AG09309 (cell line): ENCODE measurements around the gene SULF2.
A peak's percentile ranks its signal among the peaks of the same experiment; 100 is the strongest.

ENCODE experiments used
- DNase-seq: peaks from one replicate; pipeline ENCODE4 v3.0.0-alpha.2; 2010; ENCODE audit warnings: low read depth
- H3K4me3 ChIP-seq: 2 replicates; pipeline ENCODE4 v1.5.1; 2011; ENCODE audit warnings: mild to moderate bottlenecking, low read depth, low read length, moderate library complexity; ENCODE audit not compliant: control insufficient read depth
- TF ChIP-seq, protein P1 (sequence below): IDR thresholded peaks from 2 replicates; pipeline ENCODE4 v1.5.1; 2011; ENCODE audit warnings: mild to moderate bottlenecking, low read depth, low read length, inconsistent platforms; ENCODE audit not compliant: insufficient read depth, control insufficient read depth; ENCODE audit errors: missing control alignments

The SULF2 gene

GRCh38 chr20:47627540-47627939, 157.7 kb downstream of the SULF2 start:
- TF ChIP-seq, protein P1, sequence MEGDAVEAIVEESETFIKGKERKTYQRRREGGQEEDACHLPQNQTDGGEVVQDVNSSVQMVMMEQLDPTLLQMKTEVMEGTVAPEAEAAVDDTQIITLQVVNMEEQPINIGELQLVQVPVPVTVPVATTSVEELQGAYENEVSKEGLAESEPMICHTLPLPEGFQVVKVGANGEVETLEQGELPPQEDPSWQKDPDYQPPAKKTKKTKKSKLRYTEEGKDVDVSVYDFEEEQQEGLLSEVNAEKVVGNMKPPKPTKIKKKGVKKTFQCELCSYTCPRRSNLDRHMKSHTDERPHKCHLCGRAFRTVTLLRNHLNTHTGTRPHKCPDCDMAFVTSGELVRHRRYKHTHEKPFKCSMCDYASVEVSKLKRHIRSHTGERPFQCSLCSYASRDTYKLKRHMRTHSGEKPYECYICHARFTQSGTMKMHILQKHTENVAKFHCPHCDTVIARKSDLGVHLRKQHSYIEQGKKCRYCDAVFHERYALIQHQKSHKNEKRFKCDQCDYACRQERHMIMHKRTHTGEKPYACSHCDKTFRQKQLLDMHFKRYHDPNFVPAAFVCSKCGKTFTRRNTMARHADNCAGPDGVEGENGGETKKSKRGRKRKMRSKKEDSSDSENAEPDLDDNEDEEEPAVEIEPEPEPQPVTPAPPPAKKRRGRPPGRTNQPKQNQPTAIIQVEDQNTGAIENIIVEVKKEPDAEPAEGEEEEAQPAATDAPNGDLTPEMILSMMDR, result no peak
- no peak overlapping the region for H3K4me3 ChIP-seq
- DNase-seq, result no peak

DNA sequence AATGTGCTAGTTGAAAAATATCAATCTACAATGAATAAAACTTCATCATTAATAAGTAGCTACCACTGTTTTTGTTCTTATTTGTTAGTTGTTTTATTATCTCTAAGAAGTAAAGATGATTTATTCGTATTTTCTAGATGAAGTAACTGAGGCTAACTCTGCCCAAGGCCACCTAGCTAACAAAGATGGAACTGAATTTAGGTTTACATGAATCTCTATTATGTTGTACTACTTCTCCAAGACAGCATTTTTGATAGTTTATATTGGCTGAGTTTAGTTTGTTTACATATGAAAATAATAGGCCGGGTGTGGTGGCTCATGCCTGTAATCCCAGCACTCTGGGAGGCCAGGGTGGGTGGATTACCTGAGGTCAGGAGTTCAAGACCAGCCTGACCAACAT, 162.1 kb downstream of the SULF2 start:
- no peak overlapping the region for H3K4me3 ChIP-seq
- TF ChIP-seq, protein P1, result no peak
- DNase-seq, result no peak

DNA sequence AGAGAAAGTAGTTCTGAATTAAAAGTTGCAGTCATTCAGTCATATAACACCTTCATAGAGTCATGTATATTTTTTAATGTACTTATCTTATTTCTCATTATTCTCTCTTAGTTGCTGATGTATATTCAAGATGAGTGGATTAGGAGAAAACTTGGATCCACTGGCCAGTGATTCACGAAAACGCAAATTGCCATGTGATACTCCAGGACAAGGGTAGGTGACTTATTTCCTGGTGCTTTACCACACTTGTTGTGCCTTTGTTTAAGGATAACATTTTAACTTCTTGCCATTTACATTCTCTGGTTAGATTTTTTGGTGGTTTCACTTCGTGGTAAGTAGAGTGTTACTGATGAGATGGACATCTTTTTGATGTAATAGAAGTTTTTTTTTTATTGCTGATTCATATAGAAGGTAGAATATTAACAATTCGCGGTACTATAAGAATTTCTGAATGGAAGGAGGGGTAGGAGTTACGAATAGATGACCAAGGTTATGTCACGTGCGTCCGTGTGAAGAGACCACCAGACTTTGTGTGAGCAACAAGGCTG, 163.1 kb downstream of the SULF2 start:
- no peak for DNase-seq
- TF ChIP-seq, protein P1, result no peak

GRCh38 chr20:47620808-47621805, 164.2 kb downstream of the SULF2 start:
- no peak overlapping the region for H3K4me3 ChIP-seq
- TF ChIP-seq, protein P1, result peak; percentile 73
- DNase-seq, result peak; percentile 41

More for the DNA sequence above, 163.1 kb downstream of the SULF2 start:
- H3K4me3 ChIP-seq, result no peak overlapping the region

DNA sequence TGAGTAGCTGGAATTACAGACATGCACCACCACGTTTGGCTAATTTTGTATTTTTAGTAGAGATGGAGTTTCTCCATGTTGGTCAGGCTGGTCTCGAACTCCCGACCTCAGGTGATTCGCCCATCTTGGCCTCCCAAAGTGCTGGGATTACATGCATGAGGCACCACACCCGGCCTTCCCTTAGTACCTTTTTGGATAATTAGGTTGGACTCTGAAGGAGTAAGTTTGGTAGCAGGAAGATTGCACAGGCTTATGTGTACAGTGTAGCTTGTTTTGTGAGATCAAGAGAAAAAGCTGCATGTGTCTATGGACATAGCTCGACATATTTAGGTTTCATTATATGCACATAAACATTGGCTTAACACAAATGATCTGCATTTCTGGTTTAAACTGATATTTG, 166.8 kb downstream of the SULF2 start:
- no peak overlapping the region for H3K4me3 ChIP-seq
- TF ChIP-seq, protein P1, result no peak

DNA sequence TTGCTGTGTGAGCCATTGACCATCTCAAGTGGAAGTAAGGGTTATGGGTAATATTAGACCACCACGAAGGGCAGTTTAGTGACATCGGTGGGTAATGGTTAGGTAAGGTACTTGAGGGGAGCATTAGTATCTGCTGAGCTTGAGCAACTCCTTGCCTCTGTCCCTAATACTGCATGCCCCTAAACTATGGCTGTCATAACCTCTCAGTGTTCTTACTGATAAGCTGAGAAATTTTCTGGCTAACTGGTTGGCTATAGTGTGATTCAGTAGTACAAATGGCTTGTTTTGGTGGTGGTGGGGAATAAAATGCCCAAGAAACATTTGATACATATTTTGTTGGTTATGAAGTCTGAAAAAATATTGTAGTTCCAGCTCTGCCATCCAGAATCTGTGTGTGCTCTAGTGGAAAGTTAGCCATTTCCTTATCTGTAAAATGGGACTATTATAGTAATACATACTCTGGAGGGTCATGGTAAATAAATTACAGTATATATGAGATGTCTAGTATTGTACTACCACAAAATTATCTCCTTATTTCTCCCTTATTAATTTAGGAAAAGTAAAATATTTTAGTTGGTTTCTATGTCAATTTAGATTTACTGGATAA, 170.5 kb downstream of the SULF2 start:
- TF ChIP-seq, protein P1, result no peak
- no peak for DNase-seq
- H3K4me3 ChIP-seq, result no peak overlapping the region

More for the DNA sequence above, 166.8 kb downstream of the SULF2 start:
- no peak for DNase-seq
